Caki2 (cell line): ENCODE results near the gene CCDC28B. TPM values are rescaled to one million over a fixed set of nuclear protein-coding genes. Genes with fewer than 3 reads are reported as not detected.

Source experiments
- DNase-seq: peaks from one replicate; pipeline ENCODE4 v3.0.0-alpha.2; 2015; ENCODE audit warnings: low read depth
- in situ Hi-C: cut with HindIII; loops from 2 replicates; pipeline ENCODE4 v1.10.0; 2016; ENCODE audit warnings: low sequenced_read_pairs, low pct_unique_long_range_greater_than_20kb, mixed read lengths
- total RNA-seq: library from RNA; depleted of rRNA; stranded (reverse); fragments of >200 nt; shearing (Covaris generic); gene quantifications from 2 replicates; pipeline ENCODE4 v1.2.3, GENCODE V29; 2014; ENCODE audit warnings: low replicate concordance

The CCDC28B gene
- total RNA-seq, 1 experiment from 2014 or later = 16.4 TPM

DNA sequence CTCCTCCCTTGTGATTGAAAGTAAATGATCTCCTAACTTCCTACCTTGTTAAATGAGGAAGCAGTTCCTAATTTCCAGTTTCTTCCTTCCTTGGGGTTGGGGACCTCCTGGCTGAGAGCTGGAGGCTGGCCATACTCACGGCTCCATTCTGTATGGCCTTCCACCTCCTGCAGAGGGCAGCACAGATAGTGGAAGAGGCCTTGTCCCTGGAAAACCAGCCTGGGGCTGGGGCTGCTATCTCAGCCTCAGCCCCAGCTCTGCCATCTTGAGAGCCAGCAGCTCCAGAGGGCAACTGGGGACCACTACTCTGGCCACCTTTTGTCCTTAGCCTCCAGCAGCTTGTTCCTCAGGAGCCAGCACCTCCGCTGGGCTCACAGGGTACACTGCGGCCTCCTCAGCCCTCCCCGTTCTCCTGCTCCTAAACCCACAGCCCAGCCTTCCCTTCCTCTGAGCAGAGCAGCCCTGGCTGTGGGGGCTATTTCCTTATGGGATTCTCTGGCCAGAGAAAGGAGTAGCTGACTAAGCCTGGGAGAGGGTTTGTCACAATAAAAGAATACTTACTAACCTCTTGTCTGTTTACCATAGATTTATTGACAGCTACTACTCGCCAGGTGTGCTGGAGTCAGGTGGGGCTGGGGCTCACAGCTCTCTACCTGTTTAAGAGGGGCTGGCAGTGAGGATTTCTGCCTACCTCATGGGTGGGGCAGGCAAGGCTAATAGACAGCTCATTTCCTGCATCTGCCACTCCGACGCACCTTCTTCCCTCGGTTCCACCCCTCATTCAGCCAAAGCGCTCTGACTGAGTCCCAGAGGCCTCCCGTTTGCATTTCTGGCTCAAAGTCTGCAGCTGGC, 15.5 kb downstream of the CCDC28B start:
- DNase-seq = peak; percentile 47
- in situ Hi-C loops = no loop called here

DNA sequence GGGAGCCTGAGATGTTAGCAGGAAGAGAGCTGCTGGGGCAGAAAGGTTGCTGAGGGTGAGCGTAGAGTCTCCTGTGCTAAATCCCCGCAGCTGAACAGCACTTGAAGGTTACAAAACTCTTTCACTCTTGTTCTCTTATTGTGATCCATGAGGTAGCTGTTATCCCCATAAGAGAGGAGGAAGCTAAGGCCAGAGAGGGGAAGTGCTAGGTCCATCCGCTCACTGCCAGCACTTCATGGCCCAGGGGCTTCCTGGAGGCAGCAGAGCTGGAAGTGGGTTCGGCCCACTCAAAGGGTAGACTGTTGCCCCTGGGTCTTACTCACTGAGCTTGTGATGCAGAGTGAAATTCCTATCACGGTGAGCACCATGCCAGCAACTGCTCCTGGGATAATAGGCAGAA, 16.2 kb downstream of the CCDC28B start:
- no peak for DNase-seq
- in situ Hi-C loops = no loop called here

- in situ Hi-C loops = no loop called here
- DNase-seq = no peak
These were observed 18.6 kb downstream of the CCDC28B start for GRCh38 chr1:32219022-32219421.

GRCh38 chr1:32220746-32221580, 20.6 kb downstream of the CCDC28B start:
- DNase-seq = peak; percentile 74
- in situ Hi-C loops = no loop called here

GRCh38 chr1:32221581-32221979, 21.2 kb downstream of the CCDC28B start:
- in situ Hi-C loops = no loop called here
- DNase-seq = no peak

DNA sequence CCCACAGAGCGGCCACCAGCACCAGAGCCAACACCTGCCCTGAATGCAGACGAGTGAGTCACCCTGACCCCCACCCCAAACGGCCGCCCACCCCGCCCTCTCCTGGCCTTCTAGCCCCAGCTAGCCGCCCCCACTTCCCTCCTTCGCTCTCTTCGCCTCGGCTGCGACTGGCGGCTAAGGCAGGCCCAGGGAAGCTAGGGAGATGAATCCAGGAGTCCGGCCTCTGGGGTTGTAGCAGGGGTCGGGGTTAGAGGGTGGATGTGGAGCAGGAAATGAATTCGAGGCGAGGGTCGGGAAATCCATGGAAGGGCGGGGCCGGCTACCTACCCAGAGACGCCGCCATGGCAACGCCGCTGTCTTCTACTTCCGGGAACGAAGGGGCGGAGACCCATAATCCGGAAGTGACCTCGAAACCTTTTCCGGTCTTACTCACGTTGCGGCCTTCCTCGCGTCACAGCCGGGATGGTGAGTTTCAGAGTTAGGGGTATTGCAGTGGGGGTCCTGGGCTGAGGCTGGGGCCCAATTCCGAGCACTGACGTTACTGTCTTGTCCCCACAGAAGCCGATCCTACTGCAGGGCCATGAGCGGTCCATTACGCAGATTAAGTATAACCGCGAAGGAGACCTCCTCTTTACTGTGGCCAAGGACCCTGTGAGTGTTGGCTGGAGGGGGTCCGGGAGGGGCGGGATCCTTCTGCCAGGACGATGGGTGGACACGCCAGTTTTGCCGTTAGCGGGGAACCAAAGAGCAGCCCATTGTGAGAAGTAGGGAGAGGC, 21.8 kb downstream of the CCDC28B start, which contains the start of the genes EIF3I and TMEM234:
TSS of gene EIF3I (plus strand) at position 428 of the 776 bp plus-strand sequence. CDS start at position 463, 35 bp downstream.
TSS of gene TMEM234 (minus strand) at position 374 of the 776 bp plus-strand sequence. CDS start at position 343, 31 bp downstream.
- in situ Hi-C loops = no loop called here
- DNase-seq = peak; percentile 78

- no peak for DNase-seq
- in situ Hi-C loops = no loop called here
These were observed 23.3 kb downstream of the CCDC28B start for GRCh38 chr1:32223683-32224082.

- in situ Hi-C loops = no loop called here
- no peak for DNase-seq
These were observed 23.9 kb downstream of the CCDC28B start for GRCh38 chr1:32224285-32224684.

- DNase-seq = no peak
- in situ Hi-C loops = no loop called here
These were observed 28.4 kb downstream of the CCDC28B start for GRCh38 chr1:32228771-32229170.

DNA sequence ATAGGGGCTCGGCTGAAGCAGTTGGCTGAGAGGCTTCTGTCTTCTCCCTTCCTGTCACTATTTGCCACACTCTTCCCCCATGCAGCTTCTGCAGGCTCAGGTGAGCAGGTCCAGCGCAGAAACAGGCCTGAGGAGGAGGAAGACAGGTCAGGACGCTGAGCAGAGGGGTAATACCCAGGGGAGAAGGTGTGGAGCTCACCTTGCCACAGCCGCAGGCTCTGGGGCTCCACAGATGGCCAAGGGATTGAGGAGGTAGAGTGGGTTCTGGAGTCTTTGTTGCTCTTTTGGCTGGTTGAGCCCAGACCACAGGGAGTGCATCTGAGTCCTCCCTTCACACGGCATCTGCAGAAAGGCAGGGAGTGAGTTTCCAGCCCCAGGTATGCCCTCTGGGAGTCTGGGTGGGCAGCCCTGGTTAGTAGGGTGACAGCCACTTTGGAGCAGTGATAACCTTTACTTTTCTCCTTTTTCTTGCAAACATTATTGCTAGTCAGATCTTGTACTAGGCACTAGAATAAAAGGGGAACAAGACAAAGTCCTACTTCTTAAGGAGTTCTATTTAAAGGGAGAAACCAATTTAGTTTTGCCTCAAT, 31.5 kb downstream of the CCDC28B start:
- in situ Hi-C loops = no loop called here
- DNase-seq = no peak

DNA sequence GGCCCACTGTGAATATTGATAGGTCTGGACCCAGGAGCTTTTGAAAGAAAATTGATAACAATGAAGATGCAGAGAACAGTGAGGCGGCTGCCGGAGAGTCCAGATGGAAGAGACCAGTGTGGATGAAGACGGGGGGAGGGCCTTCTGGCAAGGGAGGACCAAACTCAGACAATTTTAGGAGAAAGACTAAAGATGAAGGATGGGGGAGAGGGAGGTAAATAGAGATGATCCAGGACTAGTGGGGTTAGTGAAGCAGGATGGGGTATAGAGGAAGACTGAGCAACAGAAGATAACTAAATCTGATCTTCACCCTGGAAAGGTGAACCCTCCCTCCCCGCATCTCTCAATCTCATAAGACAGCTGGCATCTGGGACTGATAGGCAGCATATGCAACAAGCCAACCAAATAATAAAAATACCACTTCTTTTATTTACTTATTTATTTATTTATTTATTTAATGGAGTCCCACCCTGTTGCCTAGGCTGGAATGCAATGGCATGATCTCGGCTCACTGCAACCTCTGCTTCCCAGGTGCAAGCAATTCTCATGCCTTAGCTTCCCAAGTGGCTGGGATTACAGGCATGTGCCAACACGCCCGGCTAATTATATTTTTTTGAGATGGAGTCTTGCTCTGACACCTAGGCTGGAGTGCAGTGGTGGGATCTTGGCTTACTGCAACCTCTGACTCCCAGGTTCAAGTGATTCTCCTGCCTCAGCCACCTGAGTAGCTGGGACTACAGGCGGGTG, 32.3 kb downstream of the CCDC28B start:
- in situ Hi-C loops = no loop called here
- DNase-seq = no peak

GRCh38 chr1:32234792-32235191, 34.4 kb downstream of the CCDC28B start:
- no peak for DNase-seq
- in situ Hi-C loops = no loop called here

- DNase-seq = no peak
- in situ Hi-C loops = no loop called here
These were observed 38.9 kb downstream of the CCDC28B start for GRCh38 chr1:32239337-32239736.

- in situ Hi-C loops = no loop called here
These were observed 39.4 kb downstream of the CCDC28B start for GRCh38 chr1:32239790-32240139.

DNA sequence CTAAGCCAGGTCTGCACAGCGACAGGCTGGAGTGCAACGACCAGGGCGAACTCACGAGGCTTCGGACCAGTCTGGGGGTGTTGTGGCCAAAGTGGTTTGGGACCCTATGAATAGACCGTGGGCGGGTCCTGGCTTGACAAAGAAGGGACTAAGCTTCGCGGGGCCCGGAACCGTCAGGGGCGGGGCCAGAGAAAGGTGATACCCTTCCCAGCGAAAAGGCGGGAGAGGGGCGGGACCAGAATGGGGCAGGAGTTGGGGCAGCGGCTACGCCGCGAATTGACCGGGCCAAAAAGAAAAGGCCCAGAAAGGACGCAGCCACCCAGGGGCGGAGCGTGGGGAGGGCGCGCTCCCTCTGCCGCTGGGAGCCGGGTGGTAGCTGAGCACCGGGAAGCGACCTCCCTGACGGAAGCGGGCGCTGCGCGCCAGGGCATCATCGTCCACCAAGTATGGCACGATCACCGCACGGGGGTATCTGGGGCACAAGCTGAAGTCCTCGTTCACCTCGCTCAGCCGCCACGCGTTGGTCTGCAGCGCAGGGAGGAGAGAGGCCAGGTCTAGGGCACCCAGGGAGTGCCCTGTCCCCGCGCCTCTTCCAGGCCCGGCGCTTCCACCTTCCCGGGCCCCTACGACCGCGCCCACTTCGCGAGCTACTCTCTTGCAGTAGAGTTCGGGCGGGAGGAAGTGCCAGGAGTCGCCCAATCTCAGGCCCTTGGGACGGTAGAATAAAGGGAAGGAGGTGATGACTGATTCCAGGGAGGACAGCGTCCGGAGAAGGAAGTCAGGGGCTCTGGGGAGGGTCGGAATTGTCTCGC, 40.0 kb downstream of the CCDC28B start:
- DNase-seq = peak; percentile 54
- in situ Hi-C loops = no loop called here

More at GRCh38 chr1:32239790-32240139, 39.4 kb downstream of the CCDC28B start:
- DNase-seq = no peak

- no peak for DNase-seq
- in situ Hi-C loops = no loop called here
These were observed 40.8 kb downstream of the CCDC28B start for GRCh38 chr1:32241001-32241763.
